Measurements from ENCODE around the gene PNPLA7. TPM values are rescaled to one million over a fixed set of nuclear protein-coding genes. Genes with fewer than 3 reads are reported as not detected.

The PNPLA7 gene
- total and polyA plus RNA-seq, 2 of the 8 experiments (the other 6 are each of a cell fraction or from before 2014, with no cell fraction given): 0.35 to 0.47 TPM

DNA sequence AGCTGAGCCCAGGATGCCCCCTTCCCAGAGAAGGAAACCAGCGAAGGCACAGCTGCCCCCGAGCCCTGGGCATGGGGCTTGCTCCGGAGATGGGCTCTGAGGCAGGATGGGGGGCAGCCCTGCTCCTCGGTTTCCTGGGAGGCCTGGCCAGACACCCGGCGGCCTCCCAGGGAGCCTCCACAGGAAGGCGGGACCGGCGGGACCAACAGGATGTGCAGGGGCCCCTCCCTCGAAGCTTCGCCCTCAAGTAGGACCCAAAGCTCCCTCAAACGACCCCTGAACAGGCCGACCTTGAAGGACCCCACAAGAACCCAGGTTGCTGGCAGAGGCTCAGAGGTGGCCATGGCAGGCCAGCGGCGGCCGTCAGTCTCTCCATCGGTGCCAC is 138.9 kb downstream of the PNPLA7 start (continued):
- TF ChIP-seq CHD2 (IDR thresholded peaks at IDR 0.05; ENCODE audit: low read length): no peak
- TF ChIP-seq HDAC2 (IDR thresholded peaks at IDR 0.05; ENCODE audit: borderline replicate concordance in 1 of 2, low read depth in 2 of 2, low read length in 2 of 2): no peak
- TF ChIP-seq CHD1 (IDR thresholded peaks at IDR 0.05; ENCODE audit: low read depth, low read length): no peak
- TF ChIP-seq RBBP5 (IDR thresholded peaks at IDR 0.05; ENCODE audit: borderline replicate concordance, low read depth, low read length): no peak
- TF ChIP-seq KDM4A (IDR thresholded peaks at IDR 0.05; ENCODE audit: low read depth, low read length, severe bottlenecking): no peak
- TF ChIP-seq GTF2F1 (IDR thresholded peaks at IDR 0.05; ENCODE audit: borderline replicate concordance, low read depth, low read length): no peak
- TF ChIP-seq, protein P1, sequence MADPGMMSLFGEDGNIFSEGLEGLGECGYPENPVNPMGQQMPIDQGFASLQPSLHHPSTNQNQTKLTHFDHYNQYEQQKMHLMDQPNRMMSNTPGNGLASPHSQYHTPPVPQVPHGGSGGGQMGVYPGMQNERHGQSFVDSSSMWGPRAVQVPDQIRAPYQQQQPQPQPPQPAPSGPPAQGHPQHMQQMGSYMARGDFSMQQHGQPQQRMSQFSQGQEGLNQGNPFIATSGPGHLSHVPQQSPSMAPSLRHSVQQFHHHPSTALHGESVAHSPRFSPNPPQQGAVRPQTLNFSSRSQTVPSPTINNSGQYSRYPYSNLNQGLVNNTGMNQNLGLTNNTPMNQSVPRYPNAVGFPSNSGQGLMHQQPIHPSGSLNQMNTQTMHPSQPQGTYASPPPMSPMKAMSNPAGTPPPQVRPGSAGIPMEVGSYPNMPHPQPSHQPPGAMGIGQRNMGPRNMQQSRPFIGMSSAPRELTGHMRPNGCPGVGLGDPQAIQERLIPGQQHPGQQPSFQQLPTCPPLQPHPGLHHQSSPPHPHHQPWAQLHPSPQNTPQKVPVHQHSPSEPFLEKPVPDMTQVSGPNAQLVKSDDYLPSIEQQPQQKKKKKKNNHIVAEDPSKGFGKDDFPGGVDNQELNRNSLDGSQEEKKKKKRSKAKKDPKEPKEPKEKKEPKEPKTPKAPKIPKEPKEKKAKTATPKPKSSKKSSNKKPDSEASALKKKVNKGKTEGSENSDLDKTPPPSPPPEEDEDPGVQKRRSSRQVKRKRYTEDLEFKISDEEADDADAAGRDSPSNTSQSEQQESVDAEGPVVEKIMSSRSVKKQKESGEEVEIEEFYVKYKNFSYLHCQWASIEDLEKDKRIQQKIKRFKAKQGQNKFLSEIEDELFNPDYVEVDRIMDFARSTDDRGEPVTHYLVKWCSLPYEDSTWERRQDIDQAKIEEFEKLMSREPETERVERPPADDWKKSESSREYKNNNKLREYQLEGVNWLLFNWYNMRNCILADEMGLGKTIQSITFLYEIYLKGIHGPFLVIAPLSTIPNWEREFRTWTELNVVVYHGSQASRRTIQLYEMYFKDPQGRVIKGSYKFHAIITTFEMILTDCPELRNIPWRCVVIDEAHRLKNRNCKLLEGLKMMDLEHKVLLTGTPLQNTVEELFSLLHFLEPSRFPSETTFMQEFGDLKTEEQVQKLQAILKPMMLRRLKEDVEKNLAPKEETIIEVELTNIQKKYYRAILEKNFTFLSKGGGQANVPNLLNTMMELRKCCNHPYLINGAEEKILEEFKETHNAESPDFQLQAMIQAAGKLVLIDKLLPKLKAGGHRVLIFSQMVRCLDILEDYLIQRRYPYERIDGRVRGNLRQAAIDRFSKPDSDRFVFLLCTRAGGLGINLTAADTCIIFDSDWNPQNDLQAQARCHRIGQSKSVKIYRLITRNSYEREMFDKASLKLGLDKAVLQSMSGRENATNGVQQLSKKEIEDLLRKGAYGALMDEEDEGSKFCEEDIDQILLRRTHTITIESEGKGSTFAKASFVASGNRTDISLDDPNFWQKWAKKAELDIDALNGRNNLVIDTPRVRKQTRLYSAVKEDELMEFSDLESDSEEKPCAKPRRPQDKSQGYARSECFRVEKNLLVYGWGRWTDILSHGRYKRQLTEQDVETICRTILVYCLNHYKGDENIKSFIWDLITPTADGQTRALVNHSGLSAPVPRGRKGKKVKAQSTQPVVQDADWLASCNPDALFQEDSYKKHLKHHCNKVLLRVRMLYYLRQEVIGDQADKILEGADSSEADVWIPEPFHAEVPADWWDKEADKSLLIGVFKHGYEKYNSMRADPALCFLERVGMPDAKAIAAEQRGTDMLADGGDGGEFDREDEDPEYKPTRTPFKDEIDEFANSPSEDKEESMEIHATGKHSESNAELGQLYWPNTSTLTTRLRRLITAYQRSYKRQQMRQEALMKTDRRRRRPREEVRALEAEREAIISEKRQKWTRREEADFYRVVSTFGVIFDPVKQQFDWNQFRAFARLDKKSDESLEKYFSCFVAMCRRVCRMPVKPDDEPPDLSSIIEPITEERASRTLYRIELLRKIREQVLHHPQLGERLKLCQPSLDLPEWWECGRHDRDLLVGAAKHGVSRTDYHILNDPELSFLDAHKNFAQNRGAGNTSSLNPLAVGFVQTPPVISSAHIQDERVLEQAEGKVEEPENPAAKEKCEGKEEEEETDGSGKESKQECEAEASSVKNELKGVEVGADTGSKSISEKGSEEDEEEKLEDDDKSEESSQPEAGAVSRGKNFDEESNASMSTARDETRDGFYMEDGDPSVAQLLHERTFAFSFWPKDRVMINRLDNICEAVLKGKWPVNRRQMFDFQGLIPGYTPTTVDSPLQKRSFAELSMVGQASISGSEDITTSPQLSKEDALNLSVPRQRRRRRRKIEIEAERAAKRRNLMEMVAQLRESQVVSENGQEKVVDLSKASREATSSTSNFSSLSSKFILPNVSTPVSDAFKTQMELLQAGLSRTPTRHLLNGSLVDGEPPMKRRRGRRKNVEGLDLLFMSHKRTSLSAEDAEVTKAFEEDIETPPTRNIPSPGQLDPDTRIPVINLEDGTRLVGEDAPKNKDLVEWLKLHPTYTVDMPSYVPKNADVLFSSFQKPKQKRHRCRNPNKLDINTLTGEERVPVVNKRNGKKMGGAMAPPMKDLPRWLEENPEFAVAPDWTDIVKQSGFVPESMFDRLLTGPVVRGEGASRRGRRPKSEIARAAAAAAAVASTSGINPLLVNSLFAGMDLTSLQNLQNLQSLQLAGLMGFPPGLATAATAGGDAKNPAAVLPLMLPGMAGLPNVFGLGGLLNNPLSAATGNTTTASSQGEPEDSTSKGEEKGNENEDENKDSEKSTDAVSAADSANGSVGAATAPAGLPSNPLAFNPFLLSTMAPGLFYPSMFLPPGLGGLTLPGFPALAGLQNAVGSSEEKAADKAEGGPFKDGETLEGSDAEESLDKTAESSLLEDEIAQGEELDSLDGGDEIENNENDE (IDR thresholded peaks at IDR 0.05; ENCODE audit: insufficient replicate concordance, low read length): no peak
- TF ChIP-seq BCL11A (IDR thresholded peaks at IDR 0.05; ENCODE audit: low read depth in 2 of 2, low read length in 2 of 2): no peak

Data from H1 (cell line).